NCI-H526 treated with DMSO at 0.1 percent for 48 hours (cell line): ENCODE data around the gene OR2T35.

Experiments
- DNase-seq: peaks from one replicate; lab custom pipeline; 2025; lab: John Stamatoyannopoulos, UW

The OR2T35 gene

DNA sequence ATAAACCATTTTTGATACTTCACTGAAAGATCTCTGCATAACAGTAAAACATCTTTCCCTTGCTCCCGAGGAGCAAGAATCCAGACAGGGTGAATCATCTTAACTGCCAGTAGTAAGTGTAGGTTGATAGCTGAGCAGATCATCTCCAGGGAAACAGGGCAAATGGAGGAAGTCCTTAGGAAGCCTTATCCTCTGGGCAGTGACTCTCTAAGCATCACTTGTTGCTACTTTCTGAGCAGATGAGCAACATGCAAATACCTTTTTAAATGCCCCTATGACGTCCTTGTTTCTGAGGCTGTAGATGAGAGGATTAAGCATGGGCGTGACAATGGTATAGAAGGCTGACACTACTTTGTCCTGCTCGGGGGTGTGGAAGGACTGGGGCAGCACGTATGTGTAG lies 19.1 kb downstream of the OR2T35 start:
- DNase-seq, result no peak

DNA sequence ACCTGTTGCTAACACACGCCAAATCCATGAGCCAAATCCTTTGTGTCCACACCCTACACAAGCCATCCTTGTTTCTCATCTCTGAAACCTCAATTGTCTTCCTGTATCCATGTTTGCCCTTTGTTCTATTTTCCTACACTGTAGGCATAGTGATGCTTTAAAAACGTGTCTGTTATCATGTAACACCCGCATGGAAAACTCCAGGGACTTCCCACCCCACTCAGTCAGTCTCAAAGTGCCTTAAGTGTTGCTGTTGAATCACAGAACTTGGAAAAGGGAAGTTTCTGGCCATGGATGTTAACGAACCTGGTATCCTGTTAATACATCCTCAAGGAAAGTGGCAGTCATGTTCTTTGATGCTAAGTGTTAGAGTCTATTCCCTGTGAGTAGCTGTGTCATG lies 19.9 kb downstream of the OR2T35 start:
- no peak for DNase-seq

DNA sequence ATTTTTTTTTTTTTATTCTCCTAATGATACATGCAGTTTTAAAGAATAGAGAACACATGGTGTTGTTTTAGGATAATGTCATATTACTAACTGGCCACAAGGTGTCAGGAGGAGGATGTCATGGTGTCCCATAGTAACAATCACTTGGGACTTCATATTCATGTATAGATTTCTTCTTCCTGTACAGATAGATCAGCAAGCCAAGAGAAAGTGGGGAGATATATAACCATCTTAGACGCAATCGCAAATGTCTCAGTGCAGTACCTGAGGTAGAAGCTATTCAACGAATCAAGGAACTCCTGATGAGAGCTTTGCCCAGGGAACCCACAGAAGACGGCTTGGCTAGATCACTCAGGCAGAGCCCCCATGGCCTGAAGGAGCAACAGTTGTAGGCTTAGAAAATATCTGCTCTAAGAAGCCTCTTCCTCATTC lies 22.5 kb downstream of the OR2T35 start:
- DNase-seq, result no peak

DNA sequence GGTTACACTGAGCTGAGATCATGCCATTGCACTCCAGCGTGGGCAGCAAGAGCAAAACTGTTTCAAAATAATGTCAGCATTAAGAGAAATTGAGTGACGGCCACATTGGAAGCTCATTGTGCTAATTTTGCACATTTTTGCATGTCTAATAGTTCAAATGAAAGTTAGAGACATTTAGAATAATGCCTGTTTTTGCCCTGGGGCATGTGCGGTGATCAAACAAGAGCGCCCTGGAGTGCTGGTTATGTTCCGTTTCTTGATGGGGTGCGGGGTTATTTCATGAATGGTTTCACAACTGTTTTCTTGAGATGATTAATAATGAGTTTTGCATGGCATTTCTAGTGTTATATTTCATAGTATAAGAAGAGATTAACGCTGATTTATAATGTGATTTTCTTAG lies 23.3 kb downstream of the OR2T35 start:
- DNase-seq, result no peak

DNA sequence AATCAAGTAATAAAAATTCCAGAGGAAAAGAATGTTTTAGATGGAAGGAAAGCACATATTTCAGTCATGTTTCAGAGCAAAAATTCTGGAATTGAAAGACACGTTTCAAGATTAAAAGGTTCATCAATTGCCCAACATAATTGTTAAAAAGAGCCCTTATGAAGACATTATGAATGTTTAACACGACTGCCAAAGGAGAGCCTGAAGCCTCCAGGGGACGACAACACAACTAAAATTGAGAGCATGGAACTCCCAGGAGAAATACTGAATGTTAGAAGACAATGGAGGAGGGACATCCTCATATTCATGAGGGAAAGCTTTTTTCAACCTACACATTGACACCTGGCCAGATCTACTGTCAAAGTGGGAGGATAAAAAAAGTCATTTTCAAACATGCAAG lies 26.2 kb downstream of the OR2T35 start:
- DNase-seq, result peak; percentile 1

DNA sequence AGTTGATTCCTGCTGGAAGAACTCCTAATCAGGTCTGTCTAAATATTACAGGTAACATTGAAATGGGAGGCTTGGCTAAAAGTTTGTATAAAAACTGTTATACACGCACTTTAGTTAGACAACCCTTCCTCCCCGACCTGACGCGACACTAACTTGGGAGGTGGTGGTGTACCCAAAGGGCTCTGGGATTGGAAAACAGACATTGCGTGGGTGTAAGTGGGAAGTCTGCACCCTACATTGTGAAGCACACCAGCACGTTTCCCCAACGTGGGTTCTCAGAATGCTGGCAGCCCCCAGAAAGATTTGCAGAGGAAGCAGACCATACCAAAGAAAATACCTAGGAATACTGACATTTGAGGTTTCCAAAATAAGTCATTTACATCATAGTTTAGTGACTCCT lies 27.0 kb downstream of the OR2T35 start:
- DNase-seq, result no peak

DNA sequence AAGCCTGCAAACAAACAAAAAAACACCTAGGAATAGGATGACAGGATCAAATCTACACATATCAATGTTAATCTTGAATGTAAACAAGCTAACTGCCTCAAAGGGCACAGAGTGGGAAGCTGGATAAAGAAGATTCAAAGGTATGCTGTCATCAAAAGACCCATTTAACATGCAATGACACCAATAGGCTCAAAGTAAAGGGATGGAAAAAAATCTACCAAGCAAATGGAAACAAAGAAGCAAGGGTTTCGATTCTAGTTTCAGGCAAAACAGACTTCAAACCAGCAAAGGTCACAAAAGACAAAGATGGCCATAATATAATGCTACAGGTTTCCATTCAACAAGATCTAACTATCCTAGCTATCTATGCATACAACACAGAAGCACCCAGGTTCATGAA lies 31.3 kb downstream of the OR2T35 start:
- no peak for DNase-seq

DNA sequence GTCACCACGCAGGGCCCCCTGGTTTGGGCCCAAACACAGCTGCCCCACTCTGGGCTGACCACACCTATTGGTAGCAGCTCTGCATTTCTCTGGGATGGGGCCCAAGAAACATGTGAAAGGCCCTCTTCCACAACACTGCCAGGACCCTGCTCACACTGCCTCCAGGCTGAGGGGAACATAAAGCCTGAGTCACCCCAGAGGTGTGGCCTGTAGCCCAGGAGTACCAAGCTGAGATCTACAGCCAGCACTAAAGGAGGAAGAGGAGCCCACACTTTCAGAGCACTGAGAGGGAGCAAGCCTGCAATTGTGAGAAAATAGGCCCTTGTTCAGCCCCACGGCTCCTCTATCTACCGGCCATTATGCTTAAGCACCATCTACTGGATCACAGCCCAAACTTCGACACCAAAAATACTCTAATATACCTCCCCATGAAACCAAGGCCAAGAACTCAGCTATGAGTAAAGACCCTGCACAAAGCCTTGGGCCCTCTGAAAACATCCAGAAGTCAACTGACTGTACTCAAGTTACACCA lies 33.1 kb downstream of the OR2T35 start:
- DNase-seq, result no peak

DNA sequence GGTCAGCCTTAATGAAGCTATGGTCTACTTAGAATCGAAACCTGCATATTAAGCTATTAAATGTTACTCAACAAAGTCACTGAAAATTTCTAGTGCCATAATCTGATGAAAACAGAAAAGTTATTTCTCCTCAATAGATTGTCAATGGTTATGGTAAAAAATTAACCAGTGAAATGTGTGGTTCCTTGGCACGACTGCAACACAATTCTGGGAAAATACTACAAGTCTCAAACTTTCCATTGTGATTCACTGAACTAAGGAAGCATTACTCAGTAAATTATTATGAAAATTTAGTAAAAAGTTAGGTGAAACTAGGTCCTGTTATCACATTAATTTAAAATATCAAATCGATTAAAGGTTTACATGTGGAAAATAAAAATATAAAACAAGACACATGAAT lies 34.8 kb downstream of the OR2T35 start:
- no peak for DNase-seq

DNA sequence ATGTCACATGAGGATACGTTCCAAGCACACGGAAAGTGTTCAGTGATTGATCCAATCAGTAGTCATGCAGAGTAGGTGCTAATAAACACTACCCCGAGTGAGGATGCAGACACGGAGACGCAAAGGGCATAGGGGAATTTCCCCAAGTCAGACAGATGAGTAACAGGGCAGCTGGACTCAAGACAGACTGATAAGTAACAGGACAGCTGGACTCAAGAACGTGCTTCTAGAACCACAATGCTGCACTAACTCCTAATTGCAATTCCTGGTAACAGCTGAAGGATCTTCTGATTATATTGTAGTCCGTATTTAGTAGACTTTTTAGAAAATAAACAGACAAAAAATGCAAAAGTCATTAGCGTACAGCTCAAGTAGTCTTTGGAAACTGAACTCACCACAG lies 45.7 kb downstream of the OR2T35 start:
- DNase-seq, result no peak

DNA sequence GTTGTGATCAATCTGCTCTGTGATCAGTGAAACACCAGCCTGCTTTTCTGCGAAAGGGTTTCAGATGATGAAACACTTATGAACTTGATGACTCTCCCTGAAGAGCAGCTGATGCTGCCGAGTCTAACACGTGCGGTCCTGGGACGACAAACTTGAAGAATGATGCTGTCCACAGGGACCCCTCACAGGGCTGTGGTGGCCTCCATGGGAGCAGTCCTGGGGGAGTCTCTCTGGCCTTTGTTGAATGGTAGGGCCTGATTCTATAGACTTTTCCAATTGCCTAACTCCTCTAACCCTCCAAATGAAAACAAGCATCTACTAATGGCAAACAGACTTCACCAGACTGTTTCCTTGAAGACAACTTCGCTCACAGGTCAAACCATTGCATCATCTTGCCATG lies 47.5 kb downstream of the OR2T35 start, which contains the start of gene OR2T10:
TSS of gene OR2T10 (minus strand) at position 112 of the 400 bp plus-strand sequence. CDS start 3,932 bp downstream, outside the sequence.
- DNase-seq, result no peak

DNA sequence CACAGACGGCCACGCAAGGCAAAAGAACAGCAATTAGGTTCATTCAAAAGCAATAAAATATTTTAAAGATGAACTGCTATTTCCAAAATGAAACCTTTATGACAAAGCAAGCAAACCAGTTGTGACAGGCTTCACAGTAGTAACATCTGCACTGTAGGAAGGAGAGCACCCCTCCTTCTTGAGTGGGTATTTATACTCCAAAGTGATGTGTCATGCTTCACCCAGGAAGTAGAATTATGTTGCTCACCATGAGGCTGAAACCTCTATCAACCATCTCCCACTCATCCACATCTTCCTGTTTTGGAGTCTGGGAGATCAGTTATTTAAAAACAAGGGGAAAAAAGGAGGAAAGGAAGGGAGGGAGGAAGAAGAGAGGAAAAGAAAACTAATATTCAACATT lies 48.5 kb downstream of the OR2T35 start:
- no peak for DNase-seq

DNA sequence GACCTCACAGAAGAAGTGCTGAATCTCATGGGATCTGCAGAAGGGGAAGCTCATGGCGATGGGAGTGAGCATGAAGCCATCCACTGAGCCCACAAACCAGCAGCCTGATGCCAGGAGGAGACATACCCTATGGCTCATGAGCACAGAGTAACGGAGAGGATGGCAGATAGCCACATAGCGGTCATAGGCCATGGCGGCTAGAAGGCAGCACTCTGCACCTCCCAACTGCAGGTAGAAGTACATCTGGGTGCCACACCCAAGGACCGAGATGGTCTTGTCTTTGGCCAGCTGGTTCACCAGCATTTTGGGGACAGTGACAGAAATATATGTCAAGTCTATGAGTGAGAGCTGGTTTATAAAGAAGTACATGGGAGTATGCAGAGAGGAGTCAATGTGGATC lies 51.9 kb downstream of the OR2T35 start:
- DNase-seq, result no peak

DNA sequence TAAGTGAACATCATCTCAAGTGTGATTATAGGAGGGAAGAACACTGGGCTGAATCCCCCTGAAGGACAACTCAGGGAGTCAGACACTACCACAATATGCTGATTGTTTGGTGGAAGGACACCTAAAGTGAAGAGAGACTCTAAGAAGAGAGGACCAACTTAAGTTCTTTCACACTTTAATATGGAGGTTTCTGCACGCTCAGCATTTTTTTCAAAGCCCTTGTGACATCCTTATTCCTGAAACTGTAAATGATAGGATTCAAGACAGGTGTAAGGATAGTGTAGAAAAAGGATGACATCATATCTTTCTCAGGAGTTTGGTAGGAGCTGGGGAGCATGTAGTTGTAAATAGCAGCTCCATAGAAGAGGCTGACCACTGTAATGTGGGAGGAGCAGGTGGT lies 52.4 kb downstream of the OR2T35 start:
- no peak for DNase-seq

DNA sequence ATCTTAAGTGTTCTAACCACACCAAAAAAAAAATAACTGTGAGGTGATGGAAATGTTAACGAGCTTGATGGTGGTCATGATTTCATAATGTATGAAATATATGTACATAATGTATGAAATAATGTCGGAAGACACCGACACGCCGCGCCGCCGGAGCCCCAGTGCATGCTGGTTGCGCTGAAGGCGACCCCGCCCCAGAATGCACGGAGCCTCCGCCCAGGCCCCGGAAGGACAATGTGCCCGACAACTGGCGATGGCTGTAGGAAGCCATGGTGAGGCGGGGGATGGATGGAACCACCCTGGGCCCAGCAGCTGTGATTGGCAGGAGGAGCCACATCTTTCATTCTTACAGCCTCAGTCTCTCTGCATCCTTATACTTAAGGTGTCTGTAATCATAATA lies 55.0 kb downstream of the OR2T35 start:
- no peak for DNase-seq

DNA sequence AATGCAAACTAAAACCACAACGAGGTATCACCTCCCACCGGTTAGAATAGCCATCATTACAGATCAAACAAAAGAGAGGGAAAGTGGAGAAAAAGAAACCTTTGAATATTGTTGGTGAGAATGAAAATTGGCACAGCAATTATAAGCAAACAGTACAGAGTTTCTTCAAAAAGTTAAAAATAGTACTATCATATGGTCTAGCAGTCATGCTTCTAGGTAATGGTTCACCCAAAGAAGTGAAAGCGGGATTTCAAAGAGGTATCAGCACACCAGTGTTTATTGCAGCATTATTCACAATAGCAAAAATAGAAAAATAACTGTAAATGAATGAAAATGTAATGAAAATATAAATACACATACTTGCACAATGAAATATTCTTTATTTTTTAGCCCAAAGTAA lies 55.7 kb downstream of the OR2T35 start:
- DNase-seq, result no peak
